ENCODE measurements around the gene RGS16. TPM values are rescaled to one million over a fixed set of nuclear protein-coding genes. Genes with fewer than 3 reads are reported as not detected.
A peak's percentile ranks its signal among the peaks of the same experiment; 100 is the strongest.

The RGS16 gene
- total and polyA plus RNA-seq, 2 donors (not counting 1 experiment from before 2014, with no cell fraction given) = 3.3 to 11.4 TPM

DNA sequence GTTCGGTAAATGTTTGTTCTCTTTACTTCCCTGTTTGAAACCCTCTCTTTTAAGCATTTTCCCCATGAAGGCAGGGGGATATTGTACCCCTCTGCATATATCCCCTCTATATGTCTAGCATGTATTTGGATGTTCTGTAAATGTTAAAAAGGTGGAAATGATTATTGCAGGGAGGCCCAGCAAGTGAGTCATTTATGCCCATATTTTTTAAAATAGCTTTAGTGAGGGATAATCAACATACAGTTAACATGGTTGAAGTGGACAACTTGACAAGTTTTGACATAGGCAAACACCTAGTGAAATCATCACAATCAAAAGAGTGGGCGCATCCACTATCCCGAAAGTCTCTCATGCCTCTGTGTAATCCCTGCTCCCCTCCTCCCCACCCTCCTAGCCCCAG is 20.8 kb upstream of the RGS16 start:
- ATAC-seq (ENCODE audit: low read depth) (no peak), DNase-seq (no peak)
- no peaks in the 10 kb centered on the region for H4K20me1 ChIP-seq (ENCODE audit: control insufficient read depth, insufficient read depth, low read length, poor library complexity, severe bottlenecking)
- H3K27me3 Mint-ChIP-seq = no peaks in the 10 kb centered on the region
- H3K4me1 ChIP-seq (ENCODE audit: control insufficient read depth in 2 of 2, insufficient read depth in 2 of 2, low read length in 2 of 2) = peaks cover 36 to 39% of the 10 kb centered on the region in 2 donors
- no peaks in the 10 kb centered on the region for H3K27me3 ChIP-seq (replicated peaks in 1 of 4; ENCODE audit: control extremely low read depth in 1 of 4, control insufficient read depth in 3 of 4, insufficient read depth in 4 of 4, low read length in 3 of 4)
- H3K36me3 ChIP-seq (replicated peaks in 1 of 2; ENCODE audit: control extremely low read depth in 1 of 2, control insufficient read depth in 1 of 2, extremely low read depth in 1 of 2, insufficient read depth in 2 of 2, low read length in 1 of 2) = no peaks in the 10 kb centered on the region
- no peaks in the 10 kb centered on the region for H3K79me2 ChIP-seq (ENCODE audit: control insufficient read depth, insufficient read depth, low read length)
- H3K27ac Mint-ChIP-seq = no peak overlapping the region
- intact Hi-C loops (cut with micrococcal nuclease) = no loop called here
- peaks cover 3% of the 10 kb centered on the region for H3K9me3 Mint-ChIP-seq (ENCODE audit: insufficient read depth)
- H3K4me2 ChIP-seq (replicated peaks; ENCODE audit: low read depth, low read length, poor library complexity, severe bottlenecking) = no peak overlapping the region
- WGBS (ENCODE audit: insufficient coverage) = no CpG with 5 or more reads among the region's 3 CpGs
- ChIA-PET CTCF (interaction anchor here (1.4 to 1.7 kb wide), 2 partner anchors 8 to 157 kb away, joined by 3 to 4 read pairs; no protein-coding TSS in a partner anchor), POLR2A (no interaction called here)
- H3K9me3 ChIP-seq (ENCODE audit: control extremely low read depth in 1 of 3, control insufficient read depth in 2 of 3, insufficient read depth in 1 of 3, low read length in 2 of 3) = no peaks in the 10 kb centered on the region
- H3K4me3 ChIP-seq (ENCODE audit: control extremely low read depth in 1 of 5, extremely low read depth in 1 of 5, insufficient read depth in 1 of 5, low read depth in 2 of 5, low read length in 4 of 5) = no peak overlapping the region
- H3K4me1 Mint-ChIP-seq = peaks cover 44% of the 10 kb centered on the region
- no peak overlapping the region for H3K4me3 Mint-ChIP-seq
- H2AFZ ChIP-seq (ENCODE audit: insufficient read depth, low read depth, low read length, poor library complexity, severe bottlenecking) = no peak overlapping the region
- H3K9ac ChIP-seq (ENCODE audit: low read length) = no peak overlapping the region
- H3K27ac ChIP-seq (ENCODE audit: low read length in 2 of 2) = no peak overlapping the region
- TF ChIP-seq, protein P1, sequence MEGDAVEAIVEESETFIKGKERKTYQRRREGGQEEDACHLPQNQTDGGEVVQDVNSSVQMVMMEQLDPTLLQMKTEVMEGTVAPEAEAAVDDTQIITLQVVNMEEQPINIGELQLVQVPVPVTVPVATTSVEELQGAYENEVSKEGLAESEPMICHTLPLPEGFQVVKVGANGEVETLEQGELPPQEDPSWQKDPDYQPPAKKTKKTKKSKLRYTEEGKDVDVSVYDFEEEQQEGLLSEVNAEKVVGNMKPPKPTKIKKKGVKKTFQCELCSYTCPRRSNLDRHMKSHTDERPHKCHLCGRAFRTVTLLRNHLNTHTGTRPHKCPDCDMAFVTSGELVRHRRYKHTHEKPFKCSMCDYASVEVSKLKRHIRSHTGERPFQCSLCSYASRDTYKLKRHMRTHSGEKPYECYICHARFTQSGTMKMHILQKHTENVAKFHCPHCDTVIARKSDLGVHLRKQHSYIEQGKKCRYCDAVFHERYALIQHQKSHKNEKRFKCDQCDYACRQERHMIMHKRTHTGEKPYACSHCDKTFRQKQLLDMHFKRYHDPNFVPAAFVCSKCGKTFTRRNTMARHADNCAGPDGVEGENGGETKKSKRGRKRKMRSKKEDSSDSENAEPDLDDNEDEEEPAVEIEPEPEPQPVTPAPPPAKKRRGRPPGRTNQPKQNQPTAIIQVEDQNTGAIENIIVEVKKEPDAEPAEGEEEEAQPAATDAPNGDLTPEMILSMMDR (IDR thresholded peaks at IDR 0.05) = no peak
- no peak for TF ChIP-seq EZH2 (IDR thresholded peaks at IDR 0.05; ENCODE audit: borderline replicate concordance, insufficient read depth, low read depth, low read length, poor library complexity, severe bottlenecking)

DNA sequence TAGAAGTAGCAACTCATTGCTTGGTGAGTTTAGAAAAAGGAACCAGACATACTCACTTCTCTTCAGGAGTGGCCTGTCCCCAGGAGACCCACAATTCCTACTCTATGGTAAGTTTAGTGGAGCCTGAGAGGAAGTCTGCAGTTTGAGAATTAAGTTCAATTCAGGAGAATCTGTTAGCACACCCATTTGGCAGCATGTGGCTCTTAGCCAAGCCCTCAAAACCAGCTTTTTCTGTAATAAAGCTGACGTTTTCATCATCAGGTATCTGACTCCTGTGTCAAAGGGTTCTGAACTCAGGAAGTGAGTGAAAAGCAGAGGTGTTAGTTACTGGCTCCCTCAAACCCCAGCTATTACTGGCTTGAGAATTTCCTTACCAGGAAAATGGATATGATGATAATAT is 20.4 kb upstream of the RGS16 start:
- no peak overlapping the region for H3K4me3 Mint-ChIP-seq
- H3K27ac Mint-ChIP-seq = peak overlapping the region; percentile 54
- no peaks in the 10 kb centered on the region for H3K27me3 Mint-ChIP-seq
- DNase-seq (no peak), ATAC-seq (ENCODE audit: low read depth) (no peak)
- Histone ChIP-seq H2AFZ (ENCODE audit: insufficient read depth, low read depth, low read length, poor library complexity, severe bottlenecking) (no peak overlapping the region), H3K36me3 (replicated peaks in 1 of 2; ENCODE audit: control extremely low read depth in 1 of 2, control insufficient read depth in 1 of 2, extremely low read depth in 1 of 2, insufficient read depth in 2 of 2, low read length in 1 of 2) (no peaks in the 10 kb centered on the region), H4K20me1 (ENCODE audit: control insufficient read depth, insufficient read depth, low read length, poor library complexity, severe bottlenecking) (no peaks in the 10 kb centered on the region), H3K27ac (ENCODE audit: low read length in 2 of 2) (peak overlapping the region in 1 of 2 donors; percentile 5), H3K4me2 (replicated peaks; ENCODE audit: low read depth, low read length, poor library complexity, severe bottlenecking) (no peak overlapping the region), H3K27me3 (replicated peaks in 1 of 4; ENCODE audit: control extremely low read depth in 1 of 4, control insufficient read depth in 3 of 4, insufficient read depth in 4 of 4, low read length in 3 of 4) (no peaks in the 10 kb centered on the region), H3K9ac (ENCODE audit: low read length) (no peak overlapping the region), H3K79me2 (ENCODE audit: control insufficient read depth, insufficient read depth, low read length) (no peaks in the 10 kb centered on the region), H3K9me3 (ENCODE audit: control extremely low read depth in 1 of 3, control insufficient read depth in 2 of 3, insufficient read depth in 1 of 3, low read length in 2 of 3) (no peaks in the 10 kb centered on the region), H3K4me3 (ENCODE audit: control extremely low read depth in 1 of 5, extremely low read depth in 1 of 5, insufficient read depth in 1 of 5, low read depth in 2 of 5, low read length in 4 of 5) (no peak overlapping the region), H3K4me1 (ENCODE audit: control insufficient read depth in 2 of 2, insufficient read depth in 2 of 2, low read length in 2 of 2) (peaks cover 31 to 34% of the 10 kb centered on the region in 2 donors)
- peaks cover 3% of the 10 kb centered on the region for H3K9me3 Mint-ChIP-seq (ENCODE audit: insufficient read depth)
- POLR2A ChIA-PET = no interaction called here
- CTCF ChIA-PET = interaction anchor here (0.8 to 1.7 kb wide), 3 partner anchors 8 to 157 kb away, joined by 3 to 4 read pairs (median 4); no protein-coding TSS in a partner anchor
- peaks cover 39% of the 10 kb centered on the region for H3K4me1 Mint-ChIP-seq
- TF ChIP-seq, protein P1 (IDR thresholded peaks at IDR 0.05) = no peak
- TF ChIP-seq EZH2 (IDR thresholded peaks at IDR 0.05; ENCODE audit: borderline replicate concordance, insufficient read depth, low read depth, low read length, poor library complexity, severe bottlenecking) = no peak
- WGBS (ENCODE audit: insufficient coverage) = no CpG with 5 or more reads among the region's 1 CpG
- intact Hi-C loops (cut with micrococcal nuclease) = no loop called here
